Ishikawa (cell line): ENCODE measurements around the gene C15orf40.

Experiments
- CEBPB ChIP-seq: IDR thresholded peaks from 2 replicates; pipeline ENCODE4 v1.6.1; 2012
- CREB1 ChIP-seq: IDR thresholded peaks from 2 replicates; pipeline ENCODE4 v1.6.1; 2012; ENCODE audit warnings: low read depth
- EGR1 ChIP-seq: IDR thresholded peaks from 2 replicates; pipeline ENCODE4 v1.6.1; 2012
- EP300 ChIP-seq: IDR thresholded peaks from 2 replicates; pipeline ENCODE4 v1.6.1; 2012; ENCODE audit warnings: borderline replicate concordance
- FOXM1 ChIP-seq: IDR thresholded peaks from 2 replicates; pipeline ENCODE4 v1.6.1; 2012; ENCODE audit warnings: low read depth, borderline replicate concordance
- MAX ChIP-seq: IDR thresholded peaks from 2 replicates; pipeline ENCODE4 v1.6.1; 2012
- NFIC ChIP-seq: IDR thresholded peaks from 2 replicates; pipeline ENCODE4 v1.6.1; 2012
- RAD21 ChIP-seq: IDR thresholded peaks from 2 replicates; pipeline ENCODE4 v1.6.1; 2012; ENCODE audit warnings: low read depth
- REST ChIP-seq: IDR thresholded peaks from 2 replicates; pipeline ENCODE4 v1.6.1; 2012; ENCODE audit warnings: low read depth, mild to moderate bottlenecking
- TAF1 ChIP-seq: IDR thresholded peaks from 2 replicates; pipeline ENCODE4 v1.6.1; 2012; ENCODE audit warnings: low read depth, mild to moderate bottlenecking
- TCF12 ChIP-seq: IDR thresholded peaks from 2 replicates; pipeline ENCODE4 v1.6.1; 2012; ENCODE audit warnings: low read depth
- TEAD4 ChIP-seq: IDR thresholded peaks from 2 replicates; pipeline ENCODE4 v1.6.1; 2012
- USF1 ChIP-seq: IDR thresholded peaks from 2 replicates; pipeline ENCODE4 v1.6.1; 2012
- YY1 ChIP-seq: IDR thresholded peaks from 2 replicates; pipeline ENCODE4 v1.6.1; 2012; ENCODE audit warnings: low read depth
- ZBTB7A ChIP-seq: IDR thresholded peaks from 2 replicates; pipeline ENCODE4 v1.6.1; 2012; ENCODE audit warnings: low read depth

Gene C15orf40

GRCh38 chr15:82952158-82953081 lies 59.0 kb downstream of the C15orf40 start, which contains the start of gene HOMER2:
TSS of gene HOMER2 (minus strand) at chr15:82952720. CDS start at chr15:82952535, 185 bp downstream.
- TF ChIP-seq NFIC = peak; percentile 84
- TF ChIP-seq EP300 = no peak
- no peak for TF ChIP-seq TCF12
- TF ChIP-seq TAF1 = no peak
- TF ChIP-seq YY1 = no peak
- TF ChIP-seq CREB1 = no peak
- no peak for TF ChIP-seq FOXM1
- peak; percentile 39; the same call in 1 of the 2 replicates for TF ChIP-seq EGR1
- peak; percentile 88; the same call in 1 of the 2 replicates for TF ChIP-seq ZBTB7A
- no peak for TF ChIP-seq USF1
- no peak for TF ChIP-seq TEAD4
- peak; percentile 33; the same call in 1 of the 2 replicates for TF ChIP-seq CEBPB

GRCh38 chr15:82951472-82952157 lies 59.8 kb downstream of the C15orf40 start:
- TF ChIP-seq FOXM1 (no peak), TAF1 (no peak), ZBTB7A (no peak), CEBPB (no peak), TCF12 (no peak), RAD21 (no peak), USF1 (no peak), MAX (no peak), NFIC (no peak), CREB1 (no peak), REST (no peak), EP300 (no peak), TEAD4 (no peak), YY1 (no peak), EGR1 (no peak)

GRCh38 chr15:82950746-82951370 lies 60.6 kb downstream of the C15orf40 start:
- TF ChIP-seq TEAD4 = no peak
- no peak for TF ChIP-seq FOXM1
- peak; percentile 30; the same call in 1 of the 2 replicates for TF ChIP-seq TAF1
- no peak for TF ChIP-seq REST
- TF ChIP-seq NFIC = no peak
- TF ChIP-seq TCF12 = no peak
- TF ChIP-seq YY1 = no peak
- no peak for TF ChIP-seq MAX

GRCh38 chr15:82950295-82950694 lies 61.1 kb downstream of the C15orf40 start:
- no peak for TF ChIP-seq RAD21
- TF ChIP-seq FOXM1 = no peak
- TF ChIP-seq NFIC = no peak
- TF ChIP-seq ZBTB7A = no peak
- no peak for TF ChIP-seq USF1
- no peak for TF ChIP-seq TCF12
- no peak for TF ChIP-seq CEBPB
- TF ChIP-seq YY1 = no peak
- TF ChIP-seq EGR1 = no peak
- no peak for TF ChIP-seq TAF1
- no peak for TF ChIP-seq EP300
- no peak for TF ChIP-seq REST
- no peak for TF ChIP-seq CREB1
- no peak for TF ChIP-seq TEAD4
